ENCODE results near the gene FEM1B.

Gene FEM1B

DNA sequence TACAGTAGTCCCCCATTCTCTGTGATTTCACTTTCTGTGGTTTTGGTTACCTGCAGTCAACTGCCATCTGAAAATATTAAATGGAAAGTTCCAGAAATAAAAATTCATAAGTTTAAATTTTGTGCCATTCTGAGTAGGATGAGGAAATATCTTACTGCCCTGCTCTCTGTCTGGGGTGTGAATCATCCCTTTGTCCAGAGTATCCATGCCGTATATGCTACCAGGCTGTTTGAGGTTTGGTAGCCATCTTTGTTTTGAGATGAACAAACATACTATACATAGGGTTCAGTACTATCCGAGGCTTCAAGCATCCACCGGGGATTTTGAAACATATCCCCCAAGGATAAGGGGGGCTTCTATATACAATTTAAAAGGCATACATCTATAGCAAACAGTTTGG lies 16.3 kb upstream of the FEM1B start:
- no peak for DNase-seq

DNA sequence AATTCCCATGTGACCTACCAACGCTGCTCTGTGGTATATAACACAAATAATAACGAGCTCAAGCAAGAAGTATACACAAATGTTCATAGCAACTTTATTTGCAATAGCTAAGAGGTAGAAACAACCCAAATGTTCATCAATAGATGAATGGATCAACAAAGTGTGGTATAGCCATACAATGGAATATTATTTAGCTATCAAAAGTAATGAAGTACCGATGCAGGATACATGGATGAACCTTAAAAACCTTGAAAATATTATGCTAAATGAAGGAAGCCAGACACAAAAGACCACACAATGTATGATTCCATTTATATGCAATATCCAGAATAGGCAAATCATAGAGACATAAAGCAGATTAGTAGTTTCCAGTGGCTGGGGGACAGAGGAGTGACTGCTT lies 15.6 kb upstream of the FEM1B start:
- no peak for DNase-seq

DNA sequence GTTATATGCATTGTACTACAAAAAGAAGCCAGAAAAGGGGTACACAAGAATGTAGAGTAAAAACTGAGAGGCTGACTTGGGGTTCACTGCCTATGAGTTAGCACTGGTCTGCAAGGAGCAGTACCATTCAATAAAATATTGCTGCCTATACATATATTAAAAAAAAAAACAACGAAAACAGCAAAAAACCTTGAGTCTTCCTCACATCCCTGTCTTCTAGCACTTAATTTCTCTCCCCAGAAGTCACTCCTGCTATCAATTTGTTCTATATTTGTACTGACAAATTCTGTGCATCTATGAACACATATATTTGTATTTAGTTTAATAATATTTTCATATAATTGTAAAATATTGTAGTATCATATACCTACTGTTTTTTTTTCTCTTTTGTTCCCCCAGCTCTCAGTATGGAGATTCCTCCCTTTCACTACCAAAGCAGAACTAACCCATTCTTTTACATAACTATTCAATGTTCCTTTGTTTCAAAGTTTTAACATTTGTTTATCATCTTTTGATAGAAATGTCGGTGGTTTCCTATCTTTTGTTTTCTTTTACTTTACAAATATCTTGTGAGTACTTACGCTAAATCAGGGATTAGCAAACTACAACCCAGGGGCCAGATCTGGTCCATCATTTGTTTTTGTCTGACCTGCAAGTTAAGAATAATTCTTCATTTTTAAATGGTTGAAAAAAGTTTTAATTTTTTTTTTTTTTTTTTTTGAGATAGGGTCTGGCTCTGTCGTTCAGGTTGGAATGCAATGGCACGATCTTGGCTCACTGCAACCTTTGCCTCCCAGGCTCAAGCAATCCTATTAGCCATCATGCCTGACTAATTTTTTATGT lies 14.8 kb upstream of the FEM1B start:
- no peak for DNase-seq

DNA sequence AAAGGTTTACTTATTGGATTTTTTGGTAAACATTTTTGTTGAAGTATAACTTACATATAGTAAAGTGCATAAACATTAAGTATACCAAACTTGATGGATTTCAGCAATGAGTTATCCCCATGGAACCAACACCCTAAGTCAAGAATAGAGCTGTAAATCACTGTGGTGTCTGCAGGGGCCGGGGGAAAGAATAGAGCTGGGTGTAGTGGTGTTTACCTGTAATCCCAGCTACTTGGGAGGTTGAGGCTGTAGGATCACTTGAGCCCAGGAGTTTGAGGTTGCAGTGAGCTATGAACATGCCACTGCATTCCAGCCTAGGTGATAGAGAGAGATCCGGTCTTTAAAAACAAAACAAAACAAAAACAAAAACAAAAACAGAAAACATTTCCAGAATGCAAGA lies 13.3 kb upstream of the FEM1B start:
- DNase-seq = no peak

DNA sequence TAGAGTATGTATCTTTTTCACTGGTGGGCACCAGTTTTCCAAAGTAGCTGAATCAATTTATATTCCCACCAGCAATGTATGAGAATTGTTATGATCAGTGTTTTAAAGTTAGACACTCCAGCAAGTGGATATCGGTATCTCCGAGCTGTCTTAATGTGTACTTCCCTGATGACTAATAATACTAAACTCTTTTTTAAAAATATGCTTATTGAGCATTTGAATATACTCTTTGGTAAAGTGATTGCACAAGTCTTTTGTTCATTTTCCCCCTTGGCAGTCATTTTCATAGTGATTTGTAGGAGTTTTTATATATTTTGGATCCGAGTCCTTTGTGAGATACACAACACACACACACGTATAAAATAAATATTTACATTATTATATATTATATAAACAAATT lies 12.5 kb upstream of the FEM1B start:
- DNase-seq = no peak

DNA sequence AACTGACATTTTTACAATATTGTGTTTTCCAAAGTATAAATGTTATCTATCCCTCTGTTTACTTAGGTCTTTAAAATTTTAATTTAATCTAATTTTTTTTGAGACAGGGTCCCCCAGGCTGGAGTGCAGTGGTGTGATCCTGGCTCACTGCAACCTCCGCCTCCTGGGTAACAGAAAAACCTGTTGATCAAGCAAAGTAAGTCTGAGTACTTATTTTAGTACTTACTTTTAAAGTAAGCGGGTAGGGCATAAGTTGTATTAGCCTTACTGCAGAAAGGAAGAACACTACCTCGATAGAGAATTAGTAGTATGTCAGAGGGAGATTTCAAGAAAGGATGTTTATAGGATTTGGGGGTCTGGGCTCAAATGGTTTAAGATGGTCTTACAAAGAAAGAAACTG lies 11.9 kb upstream of the FEM1B start:
- no peak for DNase-seq

DNA sequence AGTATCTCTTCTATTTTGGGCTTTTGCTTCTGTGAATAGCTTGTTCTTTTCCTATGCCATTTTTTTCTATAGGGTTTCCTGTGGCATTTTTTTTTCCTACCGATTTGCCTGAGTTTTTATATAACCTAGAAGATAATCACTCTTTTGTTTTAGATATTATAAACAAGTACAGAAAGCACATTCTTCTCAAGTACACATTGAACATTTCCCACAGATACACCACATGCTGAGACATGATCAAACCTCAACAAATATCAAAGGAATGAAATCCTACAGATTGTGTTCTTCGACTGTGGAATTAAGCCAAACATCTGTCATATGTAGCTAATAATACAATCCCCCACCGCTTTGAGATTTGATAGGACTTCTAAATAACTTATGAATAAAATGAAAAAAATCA lies 9.1 kb upstream of the FEM1B start:
- no peak for DNase-seq

DNA sequence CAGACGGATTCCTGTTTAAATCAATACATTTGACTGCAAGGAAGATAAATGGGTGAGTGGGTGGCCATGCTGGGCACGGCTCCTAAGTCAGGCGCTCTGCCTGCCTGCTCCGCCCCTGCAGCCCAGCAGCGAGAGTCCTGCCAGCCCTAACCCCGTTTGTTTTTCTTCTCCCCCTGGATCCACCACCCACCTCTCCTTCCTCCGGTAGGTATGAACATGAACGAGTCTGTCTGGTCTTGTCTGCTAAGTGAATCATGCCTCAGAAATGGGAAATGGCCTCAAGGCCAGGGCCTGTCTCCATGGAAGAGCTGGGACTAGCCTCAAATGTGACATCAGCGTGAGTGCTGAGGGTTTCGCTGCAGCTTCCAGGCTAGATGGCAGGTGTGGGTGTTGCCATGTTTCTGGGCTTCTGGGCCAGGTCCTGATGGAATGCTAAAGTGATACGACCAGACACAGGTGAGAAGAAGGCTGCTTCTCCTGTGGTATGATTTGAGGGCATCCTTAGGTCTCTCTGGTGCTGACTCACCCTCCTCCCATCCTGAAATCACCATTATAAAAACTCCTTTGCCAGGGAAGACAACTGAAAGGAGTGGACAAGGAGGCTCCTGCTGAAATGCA lies 5.6 kb upstream of the FEM1B start:
- no peak for DNase-seq

DNA sequence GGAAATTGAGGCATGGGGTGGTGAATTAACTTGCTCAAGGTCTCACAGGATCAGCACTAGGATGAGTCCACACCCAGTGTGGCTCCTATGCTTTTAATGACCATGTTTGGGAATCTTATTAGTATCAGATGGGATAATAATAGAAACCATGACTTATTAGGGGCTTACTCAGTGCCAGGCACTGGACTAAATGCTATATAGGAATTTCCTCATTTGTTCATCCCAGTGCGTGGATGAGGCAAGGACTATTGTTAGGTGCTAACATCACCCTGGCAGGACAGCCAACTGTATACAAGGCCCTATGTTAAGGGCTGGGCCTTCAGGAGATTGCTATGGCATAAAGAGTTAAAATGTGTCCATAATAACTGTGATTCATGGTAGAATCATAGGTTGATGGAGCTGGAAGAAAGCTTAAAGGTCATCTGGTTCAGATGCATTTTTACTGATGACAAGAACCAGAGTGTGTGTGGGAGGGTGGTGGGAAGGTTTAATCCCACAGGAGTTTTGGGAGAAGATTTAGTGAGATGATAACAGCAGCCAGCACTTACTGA lies 4.7 kb upstream of the FEM1B start:
- DNase-seq = no peak

DNA sequence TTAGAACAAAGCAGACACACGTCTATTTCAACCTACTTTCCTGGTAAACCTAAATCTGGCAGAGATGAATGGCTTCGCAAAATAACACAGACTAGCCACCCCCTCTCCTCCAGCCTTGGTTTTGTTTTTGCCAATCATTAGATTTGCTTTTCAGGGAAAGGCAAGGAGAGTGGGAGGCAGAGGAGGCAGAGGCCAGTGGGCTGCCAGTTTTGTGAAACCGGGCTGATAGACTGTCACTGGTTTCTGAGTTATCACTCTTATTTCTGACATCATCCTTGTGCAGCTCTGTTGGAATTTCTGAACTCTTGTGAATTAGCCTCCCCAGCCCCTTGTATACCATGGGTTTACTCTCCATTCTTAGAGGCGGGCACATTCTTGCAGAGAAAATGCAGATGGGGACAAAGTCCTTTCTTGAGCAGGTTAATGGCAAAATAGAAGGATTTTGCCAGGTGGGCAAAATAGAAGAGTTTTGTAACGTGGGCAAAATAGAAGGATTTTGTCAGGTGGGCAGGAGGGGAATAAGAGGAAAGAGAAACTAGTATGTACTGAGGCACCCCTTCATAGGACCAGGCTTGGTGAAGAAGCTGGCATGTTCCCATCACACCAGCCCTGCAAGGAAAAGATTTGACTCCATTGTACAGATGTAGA lies 3.2 kb upstream of the FEM1B start:
- DNase-seq = no peak

DNA sequence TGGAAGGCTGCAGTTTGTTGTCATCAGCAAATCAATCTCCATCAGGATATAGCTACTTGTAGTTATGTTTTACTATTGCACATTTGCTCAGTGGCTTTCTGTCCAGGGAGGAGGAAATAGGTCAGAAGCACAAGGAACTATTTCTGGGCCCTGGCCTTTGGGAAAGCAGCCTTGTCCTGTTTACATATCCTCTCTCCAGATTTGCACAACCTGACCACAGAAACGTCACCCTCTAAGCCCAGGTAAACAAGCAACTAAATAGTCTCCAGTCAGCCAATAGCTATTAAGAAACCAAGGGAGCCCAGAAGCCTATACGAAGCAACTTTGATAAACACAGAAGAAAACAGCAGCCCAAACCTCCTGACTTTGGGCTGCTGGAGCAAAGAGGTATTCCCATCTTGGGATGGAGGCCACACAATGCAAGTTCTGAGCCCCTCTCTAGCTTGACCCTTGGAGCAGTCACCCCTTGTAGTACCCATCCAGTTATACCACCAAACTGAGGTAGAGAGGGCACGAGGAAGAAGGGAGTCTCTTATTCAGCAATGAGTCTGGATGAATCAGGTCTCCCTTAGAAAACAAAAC lies 2.3 kb upstream of the FEM1B start:
- DNase-seq = peak; percentile 88

DNA sequence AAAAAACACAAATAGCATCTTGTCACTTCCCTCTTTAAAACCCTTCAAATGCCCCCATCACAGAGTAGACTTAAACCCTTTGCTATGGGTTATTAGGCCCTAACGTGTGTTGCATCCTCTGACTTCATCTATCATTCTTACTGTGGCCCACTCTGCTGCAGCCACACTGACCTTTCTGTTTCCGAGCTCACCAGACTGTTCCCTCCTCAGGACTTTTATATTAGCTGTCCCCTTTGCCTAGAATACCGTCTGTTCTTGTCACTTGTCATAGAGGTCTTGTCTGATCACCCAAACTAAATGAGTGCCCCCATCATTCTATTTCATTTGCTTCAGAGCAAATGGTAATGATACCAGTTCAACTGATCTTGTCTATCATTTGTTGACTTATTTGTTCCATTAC lies 877 bp upstream of the FEM1B start:
- DNase-seq = no peak

DNA sequence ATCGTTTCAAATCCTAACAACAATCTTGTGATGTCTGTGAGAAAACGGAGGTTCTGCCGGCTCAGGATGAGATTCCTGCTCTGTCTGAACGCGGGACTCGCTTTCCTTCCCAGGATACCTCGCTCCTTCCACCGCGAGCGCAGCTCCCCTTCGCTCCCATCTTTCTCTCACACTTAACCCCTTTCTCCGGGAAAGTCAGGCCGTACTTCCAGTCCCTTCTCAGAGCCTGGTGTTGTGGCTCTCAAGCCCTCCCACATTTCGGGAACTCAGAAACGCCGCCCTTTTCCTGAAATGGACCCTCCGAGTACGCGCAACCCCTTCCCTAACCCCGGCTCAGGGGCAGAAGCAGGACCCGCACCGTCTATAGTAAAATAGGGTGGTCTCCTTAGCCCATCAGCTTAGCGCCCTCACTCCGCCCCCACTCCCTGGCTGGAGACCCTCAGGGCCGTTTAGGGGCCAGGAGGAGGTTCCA lies 378 bp upstream of the FEM1B start:
- DNase-seq = peak; percentile 70

DNA sequence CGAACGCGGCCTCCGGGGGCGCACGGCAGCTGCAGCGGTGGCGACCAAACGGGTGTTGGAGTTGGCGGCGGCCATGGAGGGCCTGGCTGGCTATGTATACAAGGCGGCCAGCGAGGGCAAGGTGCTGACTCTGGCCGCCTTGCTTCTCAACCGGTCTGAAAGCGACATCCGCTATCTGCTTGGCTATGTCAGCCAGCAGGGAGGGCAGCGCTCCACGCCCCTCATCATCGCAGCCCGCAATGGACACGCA lies 725 bp downstream of the FEM1B start:
- DNase-seq = no peak

DNA sequence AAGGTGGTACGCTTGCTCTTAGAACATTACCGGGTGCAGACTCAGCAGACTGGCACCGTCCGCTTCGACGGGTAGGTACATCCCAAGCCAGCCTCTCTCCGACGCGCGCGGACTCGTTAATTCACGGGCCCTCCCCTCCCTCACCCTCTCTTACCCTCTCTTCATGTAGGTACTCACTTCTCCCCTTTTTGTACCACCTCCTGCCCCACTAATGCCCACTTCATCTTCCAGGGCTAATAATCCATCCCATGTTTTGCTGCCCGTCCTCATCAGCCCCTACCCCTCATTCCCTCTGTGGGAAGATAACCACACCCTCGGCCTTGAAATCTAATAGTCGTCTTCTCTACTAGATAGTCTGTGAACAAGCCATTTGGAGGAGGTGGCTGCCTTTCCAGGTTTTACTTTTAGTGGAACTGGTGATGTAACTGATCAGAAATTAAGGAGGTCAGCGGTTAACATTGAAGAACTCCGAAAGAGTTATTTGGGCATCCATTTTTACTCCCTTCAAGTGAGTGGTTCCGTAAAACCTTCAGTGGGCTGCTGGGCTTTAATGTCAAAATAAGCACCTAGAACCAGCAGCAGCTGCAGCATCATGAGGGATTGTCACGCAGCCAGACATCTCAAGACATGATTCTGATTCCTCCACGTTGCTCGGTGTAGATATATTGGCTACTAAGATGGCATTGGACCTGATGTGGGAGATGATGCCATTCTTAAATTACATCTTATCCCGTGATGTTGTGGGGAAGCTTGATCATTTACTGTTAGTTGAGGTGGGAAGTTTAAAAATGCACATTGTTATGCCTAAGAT lies 1.3 kb downstream of the FEM1B start:
- no peak for DNase-seq

DNA sequence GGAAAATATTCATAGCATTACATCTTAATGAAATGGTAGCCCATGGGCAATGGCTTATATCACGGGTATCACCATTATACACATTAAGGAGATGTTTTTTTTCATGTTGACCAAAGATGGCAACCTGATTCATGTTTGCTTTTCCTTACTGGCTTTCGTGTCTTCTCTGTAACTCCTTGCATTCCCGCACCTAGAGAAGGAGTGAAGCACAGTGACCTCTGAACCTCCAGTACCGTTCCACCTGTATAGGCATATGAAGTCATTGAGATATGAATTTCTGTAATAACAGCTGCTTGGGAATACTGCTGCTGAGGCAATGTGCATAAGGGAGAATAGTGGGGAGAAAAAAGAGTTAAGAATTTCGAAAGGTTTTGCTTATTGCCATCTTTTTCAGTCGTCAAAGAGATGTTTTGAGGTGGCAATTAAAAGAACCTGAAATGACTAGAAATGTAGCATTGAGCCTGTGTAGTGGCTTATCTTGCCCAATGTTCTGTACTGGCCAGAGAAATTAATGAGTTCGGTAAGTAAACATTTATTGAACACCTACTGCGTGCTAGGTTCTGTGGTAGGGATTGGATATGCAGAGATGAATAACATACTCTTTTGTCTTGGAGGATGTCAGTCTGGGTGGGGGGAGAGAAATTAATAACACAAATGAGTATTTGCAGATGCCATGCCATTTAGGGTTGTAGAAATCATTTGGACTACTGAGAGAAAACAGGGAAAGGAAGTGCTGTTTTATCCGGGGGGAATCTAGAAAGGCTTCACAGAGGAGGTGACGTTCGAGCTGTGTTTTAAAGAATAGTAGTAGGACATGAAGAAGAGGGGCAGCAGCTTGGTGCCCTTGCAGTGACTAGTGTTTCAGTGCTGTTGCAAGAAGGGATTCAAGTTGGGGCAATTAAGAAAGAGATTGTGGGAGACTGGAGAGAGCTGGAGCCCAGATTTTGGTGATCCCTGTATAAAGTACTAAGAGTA lies 2.5 kb downstream of the FEM1B start:
- DNase-seq = no peak

DNA sequence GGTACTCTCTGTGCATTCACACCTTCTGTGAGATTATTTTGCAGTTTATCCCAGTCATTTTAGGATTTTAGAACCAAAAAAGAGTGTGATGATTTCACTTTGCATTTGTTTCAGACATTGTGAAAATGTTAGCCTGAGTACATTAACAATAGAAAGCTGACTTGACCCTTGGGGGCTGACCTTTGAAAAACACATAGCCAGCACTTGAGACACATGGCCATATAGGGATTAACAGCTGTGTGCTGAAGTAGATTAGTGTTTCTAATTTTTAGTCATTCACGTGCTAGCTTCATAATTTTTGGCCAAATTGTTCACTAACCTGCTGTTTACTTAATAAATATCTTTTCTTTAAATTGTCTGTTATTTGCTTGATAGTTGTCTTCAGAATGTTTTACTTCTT lies 3.5 kb downstream of the FEM1B start:
- DNase-seq = no peak

DNA sequence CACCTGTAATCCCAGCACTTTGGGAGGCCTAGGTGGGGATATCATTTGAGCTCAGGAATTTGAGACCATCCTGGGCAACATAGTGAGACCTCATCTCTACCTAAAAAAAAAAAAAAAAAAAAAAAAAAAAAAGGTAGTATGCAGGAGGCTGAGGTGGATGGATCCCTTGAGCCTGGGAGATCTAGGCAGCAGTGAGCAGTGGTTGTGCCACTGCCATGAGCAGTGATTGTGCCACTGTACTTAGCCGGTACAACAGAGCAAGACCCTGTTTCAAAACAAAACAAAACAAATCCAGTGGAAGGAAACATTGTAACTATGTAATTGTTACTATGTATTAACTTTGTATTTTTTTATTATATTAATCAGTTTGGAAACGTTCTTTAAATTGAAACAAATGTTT lies 5.9 kb downstream of the FEM1B start:
- no peak for DNase-seq

DNA sequence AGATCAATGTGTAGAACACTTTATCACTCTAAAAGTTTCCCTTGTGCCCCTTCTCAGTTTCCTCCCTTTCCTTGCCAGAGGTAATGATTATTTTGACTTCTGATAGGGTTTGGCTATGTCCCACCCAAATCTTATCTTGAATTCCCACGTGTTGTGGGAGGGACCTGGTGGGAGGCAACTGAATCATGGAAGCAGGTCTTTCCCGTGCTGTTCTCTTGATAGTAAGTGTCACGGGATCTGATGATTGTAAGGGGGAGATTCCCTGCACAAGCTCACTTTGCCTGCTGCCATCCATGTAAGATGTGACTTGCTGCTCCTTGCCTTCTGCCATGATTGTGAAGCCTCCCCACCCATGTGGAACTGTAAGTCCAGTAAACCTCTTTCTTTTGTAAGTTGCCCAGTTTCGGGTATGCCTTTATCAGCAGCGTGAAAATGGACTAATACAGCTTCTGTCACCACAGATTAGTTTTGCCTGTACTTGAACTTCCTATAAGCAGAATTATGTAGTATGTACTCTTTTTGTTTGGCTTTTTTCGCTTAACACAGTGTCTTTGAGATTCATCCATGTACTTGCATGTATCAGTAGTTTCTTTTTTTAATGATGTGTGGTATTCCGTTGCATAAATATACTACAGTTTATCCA lies 7.2 kb downstream of the FEM1B start:
- DNase-seq = no peak

DNA sequence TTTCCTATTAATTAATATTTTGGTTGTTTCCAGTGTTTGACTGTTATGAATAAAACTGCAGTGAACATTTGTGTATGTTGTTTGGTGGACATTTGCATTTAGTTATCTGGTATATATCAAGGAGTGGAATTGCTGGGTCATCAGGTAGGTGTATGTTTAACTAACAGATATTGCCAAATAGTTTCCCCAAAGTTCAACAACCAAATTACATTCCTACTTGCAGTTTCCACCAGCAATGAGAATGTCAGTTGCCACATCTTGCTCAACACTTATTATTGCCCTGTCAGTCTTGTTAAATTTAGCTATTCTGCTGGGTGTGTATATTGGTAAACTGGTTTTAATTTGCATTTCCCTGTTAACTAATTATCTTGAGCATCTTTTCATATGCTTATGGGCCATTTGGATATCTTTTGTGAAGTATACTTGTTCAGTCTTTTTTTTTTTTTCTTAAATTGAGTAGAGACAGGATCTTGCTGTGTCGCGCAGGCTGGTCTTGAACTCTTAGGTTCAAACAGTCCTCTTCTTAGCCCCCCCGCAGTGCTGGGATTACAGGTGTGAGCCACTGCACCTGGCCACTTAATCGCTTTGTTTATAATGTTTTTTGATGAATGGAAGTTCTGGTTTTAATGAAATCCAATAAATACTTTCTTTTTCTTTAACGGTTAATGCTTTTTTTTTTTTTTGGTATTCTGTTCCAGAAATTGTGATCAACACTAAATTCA lies 7.9 kb downstream of the FEM1B start:
- no peak for DNase-seq
